K562 (cell line): ENCODE measurements around the gene HDAC1.

Experiments used
- CTCF ChIP-seq, 3 experiments: IDR thresholded peaks in 2 of 3; conservative IDR thresholded peaks in 1 of 3; 2 replicates each; pipeline ENCODE4 v1.5.1; 2011 to 2012; ENCODE audit warnings: low read length in 3 of 3, mild to moderate bottlenecking in 3 of 3, control low read depth in 2 of 3, improper control_type of control experiment in 1 of 3, inconsistent platforms in 1 of 3, low read depth in 1 of 3, mixed read lengths in 1 of 3, moderate library complexity in 1 of 3; ENCODE audit not compliant: insufficient read depth in 2 of 3
- EZH2 ChIP-seq: IDR thresholded peaks from 2 replicates; pipeline ENCODE4 v1.6.1; 2012; ENCODE audit warnings: low read depth, mild to moderate bottlenecking, inconsistent platforms, low read length, borderline replicate concordance
- MIER1 ChIP-seq: fragments of 450-650 bp; IDR thresholded peaks from 2 replicates; pipeline ENCODE4 v1.6.1; 2016; ENCODE audit warnings: antibody characterized with exemption, mild to moderate bottlenecking, low read depth
- SREBF1 ChIP-seq: fragments of 150-350 bp; IDR thresholded peaks from 2 replicates; pipeline ENCODE4 v1.6.1; 2014; ENCODE audit warnings: antibody characterized with exemption, low read depth, low read length, borderline replicate concordance

GRCh38 chr1:32349211-32349708 is 57.4 kb downstream of the HDAC1 start:
- TF ChIP-seq CTCF (IDR thresholded peaks at IDR 0.05 in 2 of 3, conservative IDR thresholded peaks at IDR 0.05 in 1 of 3; ENCODE audit: insufficient read depth in 2 of 3, low read depth in 1 of 3, low read length in 3 of 3) (no peak), SREBF1 (no peak), MIER1 (no peak), EZH2 (no peak)
